Thyroid gland (tissue), 4 donors: ENCODE measurements around the gene TKFC. TPM values are rescaled to one million over a fixed set of nuclear protein-coding genes. Genes with fewer than 3 reads are reported as not detected.
"Not testable (repeated sequence)": the region's sequence is repeated elsewhere in the genome, so short reads cannot be mapped to it uniquely, and the experiment has no call there.

Experiments
- DNase-seq, 2 donors: peaks; one replicate each; pipeline ENCODE4 v3.0.0-alpha.2; 2019
- H3K27ac ChIP-seq, 3 donors: fragments of 200-600 bp; sonication (generic); 1 replicate in 2 of 3; 2 replicates in 1 of 3; pipeline ENCODE4 v1.5.1; 2016 to 2019; ENCODE audit warnings: mild to moderate bottlenecking in 1 of 3, moderate library complexity in 1 of 3
- H3K27me3 ChIP-seq: fragments of 200-600 bp; sonication (generic); one replicate; pipeline ENCODE4 v1.5.1; 2019
- H3K36me3 ChIP-seq, 2 donors: fragments of 200-600 bp; sonication (generic); one replicate each; pipeline ENCODE4 v1.5.1; 2016 to 2019
- H3K4me1 ChIP-seq, 2 donors: fragments of 200-600 bp; sonication (generic); one replicate each; pipeline ENCODE4 v1.5.1; 2017 to 2019
- H3K4me3 ChIP-seq, 3 donors: fragments of 200-600 bp; sonication (generic); replicated peaks in 1 of 3; 1 replicate in 2 of 3; 2 replicates in 1 of 3; pipeline ENCODE4 v1.5.1; 2016; ENCODE audit warnings: mild to moderate bottlenecking in 1 of 3
- H3K9me3 ChIP-seq: fragments of 200-600 bp; sonication (generic); one replicate; pipeline ENCODE4 v1.5.1; 2017
- POLR2A ChIP-seq, 2 donors: fragments of 450-650 bp; IDR thresholded peaks; one replicate each; pipeline ENCODE4 v1.6.1; 2017; ENCODE audit warnings: antibody characterized with exemption in 2 of 2, mild to moderate bottlenecking in 2 of 2, moderate library complexity in 1 of 2
- WGBS, 2 donors: methylation state at CpG; one replicate each; pipeline ENCODE4 v1.1.5; 2017; 5-methylcytosine and 5-hydroxymethylcytosine counted together
- intact Hi-C: fragments of 100-400 bp; cut with DNase I; formaldehyde crosslinking; loops from one replicate; pipeline ENCODE4 v1.15.1; 2023
- total RNA-seq, 4 donors: library from RNA; depleted of rRNA; stranded (reverse); fragments of >200 nt; gene quantifications; one replicate each; pipeline ENCODE4 v1.2.3, GENCODE V29; 2016
- TF ChIP-seq, protein P1 (sequence below), 6 experiments: fragments of 200-600 bp in 3 of 6; fragments of 450-650 bp in 3 of 6; sonication (generic) in 3 of 6; IDR thresholded peaks; one replicate each; pipeline ENCODE4 v1.5.1; 2016 to 2019; ENCODE audit warnings: antibody characterized with exemption in 6 of 6, mild to moderate bottlenecking in 2 of 6, inconsistent platforms in 1 of 6, moderate library complexity in 1 of 6

Gene TKFC
- total RNA-seq, 4 donors from 2014 or later, result 27.0 to 62.8 (median 43.6) TPM

DNA sequence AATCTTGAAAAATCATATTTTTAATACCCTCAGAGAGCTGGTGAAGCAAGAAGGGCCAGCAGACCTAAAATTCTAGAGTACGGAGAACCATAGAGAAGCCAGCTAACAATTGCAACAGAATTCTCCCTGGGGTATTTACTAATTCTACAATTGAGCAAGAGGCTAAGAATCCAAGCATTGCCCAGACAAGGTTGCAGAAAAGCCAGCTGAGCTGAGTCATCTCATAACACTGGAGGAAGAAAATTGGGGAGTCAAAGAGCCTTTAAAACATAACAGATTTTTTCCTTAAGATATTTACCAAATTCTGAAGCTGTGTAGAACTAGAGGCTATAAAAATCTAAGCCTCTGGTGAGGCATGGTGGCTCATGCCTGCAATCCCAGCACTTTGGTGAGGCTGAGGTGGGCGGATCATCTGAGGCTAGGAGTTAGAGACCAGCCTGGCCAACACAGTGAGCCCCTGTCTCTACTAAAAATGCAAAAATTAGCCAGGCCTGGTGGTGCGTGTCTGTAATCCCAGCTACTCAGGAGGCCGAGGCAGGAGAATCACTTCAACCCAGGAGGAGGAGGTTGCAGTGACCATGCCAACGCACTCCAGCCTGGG, 45.8 kb downstream of the TKFC start:
- Histone ChIP-seq H3K4me1 (no peaks in the 10 kb centered on the region), H3K4me3 (no peak overlapping the region), H3K9me3 (no peaks in the 10 kb centered on the region), H3K36me3 (no peaks in the 10 kb centered on the region), H3K27me3 (no peaks in the 10 kb centered on the region), H3K27ac (no peak overlapping the region)
- intact Hi-C loops, result loop anchor here (10.0 kb wide), 1 partner anchor 124 kb away; no protein-coding TSS in a partner anchor
- TF ChIP-seq, protein P1, sequence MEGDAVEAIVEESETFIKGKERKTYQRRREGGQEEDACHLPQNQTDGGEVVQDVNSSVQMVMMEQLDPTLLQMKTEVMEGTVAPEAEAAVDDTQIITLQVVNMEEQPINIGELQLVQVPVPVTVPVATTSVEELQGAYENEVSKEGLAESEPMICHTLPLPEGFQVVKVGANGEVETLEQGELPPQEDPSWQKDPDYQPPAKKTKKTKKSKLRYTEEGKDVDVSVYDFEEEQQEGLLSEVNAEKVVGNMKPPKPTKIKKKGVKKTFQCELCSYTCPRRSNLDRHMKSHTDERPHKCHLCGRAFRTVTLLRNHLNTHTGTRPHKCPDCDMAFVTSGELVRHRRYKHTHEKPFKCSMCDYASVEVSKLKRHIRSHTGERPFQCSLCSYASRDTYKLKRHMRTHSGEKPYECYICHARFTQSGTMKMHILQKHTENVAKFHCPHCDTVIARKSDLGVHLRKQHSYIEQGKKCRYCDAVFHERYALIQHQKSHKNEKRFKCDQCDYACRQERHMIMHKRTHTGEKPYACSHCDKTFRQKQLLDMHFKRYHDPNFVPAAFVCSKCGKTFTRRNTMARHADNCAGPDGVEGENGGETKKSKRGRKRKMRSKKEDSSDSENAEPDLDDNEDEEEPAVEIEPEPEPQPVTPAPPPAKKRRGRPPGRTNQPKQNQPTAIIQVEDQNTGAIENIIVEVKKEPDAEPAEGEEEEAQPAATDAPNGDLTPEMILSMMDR (IDR thresholded peaks at IDR 0.05), result no peak
- TF ChIP-seq POLR2A (IDR thresholded peaks at IDR 0.05), result no peak
- no peak for DNase-seq
- WGBS, 2 donors, result 82 to 90% methylated on average over 5 of the region's 5 CpGs

GRCh38 chr11:61380884-61381283, 47.9 kb downstream of the TKFC start:
- H3K27me3 ChIP-seq, result no peaks in the 10 kb centered on the region
- no peak for DNase-seq
- H3K27ac ChIP-seq, result no peak overlapping the region
- intact Hi-C loops, result no loop called here
- H3K36me3 ChIP-seq, result no peaks in the 10 kb centered on the region
- TF ChIP-seq, protein P1 (IDR thresholded peaks at IDR 0.05), result no peak
- no peak for TF ChIP-seq POLR2A (IDR thresholded peaks at IDR 0.05)
- no peaks in the 10 kb centered on the region for H3K4me1 ChIP-seq
- H3K4me3 ChIP-seq, result no peak overlapping the region
- WGBS, 2 donors, result 92 to 94% methylated on average over 9 of the region's 9 CpGs
- no peaks in the 10 kb centered on the region for H3K9me3 ChIP-seq

DNA sequence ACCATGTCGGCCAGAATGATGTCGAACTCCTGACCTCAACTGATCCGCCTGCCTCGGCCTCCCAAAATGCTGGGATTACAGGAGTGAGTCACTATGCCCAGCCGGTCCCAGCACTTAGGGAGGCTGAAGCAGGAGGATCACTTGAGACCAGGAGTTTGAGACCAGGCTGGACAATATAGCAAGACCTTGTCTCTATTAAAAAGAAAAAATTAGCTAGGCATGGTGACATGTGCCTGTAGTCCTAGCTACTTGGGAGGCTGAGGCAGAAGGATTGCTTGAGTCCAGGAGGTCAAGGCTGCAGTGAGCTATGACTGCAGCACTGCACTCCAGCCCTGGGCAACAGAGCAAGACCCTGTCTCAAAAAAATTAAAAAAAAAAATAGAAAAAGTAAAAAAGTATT, 50.8 kb downstream of the TKFC start:
- H3K4me3 ChIP-seq, H3K4me1 ChIP-seq, H3K36me3 ChIP-seq, H3K27me3 ChIP-seq, H3K27ac ChIP-seq, H3K9me3 ChIP-seq, DNase-seq: not testable (repeated sequence)
- intact Hi-C loops, result loop anchor here (2.0 kb wide), 1 partner anchor 45 kb away; no protein-coding TSS in a partner anchor
- 96 to 99% methylated on average over 5 of the region's 5 CpGs for WGBS, 2 donors

DNA sequence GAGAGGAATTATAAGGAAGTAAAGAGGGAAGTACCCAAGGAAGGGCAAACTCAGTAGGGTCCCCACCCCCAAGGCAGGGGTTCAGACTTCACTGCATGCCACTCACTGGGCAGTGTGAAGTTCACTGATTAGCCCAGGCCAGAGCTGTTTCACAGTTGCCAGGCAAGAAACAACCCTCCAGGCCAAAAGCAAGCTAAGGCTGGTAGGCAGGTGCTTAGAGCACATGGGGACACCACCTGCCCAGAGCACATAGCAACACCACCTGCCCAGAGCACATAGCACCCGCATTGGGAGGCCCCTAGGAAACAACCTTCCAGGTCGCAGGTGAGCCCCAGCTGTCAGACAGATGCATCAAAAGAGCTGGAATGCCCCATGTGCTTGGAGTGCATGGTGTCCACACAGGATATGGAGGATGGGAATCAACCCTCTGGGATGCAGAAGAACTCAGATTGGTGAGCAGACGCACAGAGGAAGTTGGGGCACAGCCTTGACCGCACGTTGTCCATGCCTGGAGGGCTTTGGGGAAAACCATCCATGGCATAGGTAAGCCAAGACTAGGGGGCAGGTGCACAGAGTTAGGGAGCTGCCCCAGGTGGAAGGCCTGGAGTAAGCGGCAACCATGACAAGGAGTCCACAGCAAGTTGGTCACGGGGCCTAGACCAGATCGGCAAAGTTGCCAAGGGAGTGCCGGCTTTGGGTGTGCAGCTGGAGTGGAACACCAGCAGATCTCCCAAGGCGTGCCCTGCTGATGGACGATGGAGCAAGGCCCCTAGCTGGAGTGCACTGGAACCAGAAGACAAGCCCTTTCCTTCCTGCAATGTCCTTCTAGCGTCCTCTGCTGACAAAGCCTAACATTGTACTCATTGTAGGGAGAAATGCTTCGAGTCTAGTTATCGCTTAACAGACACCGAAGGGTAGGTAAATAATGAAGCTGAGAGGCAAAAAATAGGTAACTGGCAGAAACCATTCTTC, 51.5 kb downstream of the TKFC start:
- WGBS, 2 donors, result 86 to 88% methylated on average over 11 to 13 of the region's 15 CpGs
- intact Hi-C loops, result loop anchor here (2.0 kb wide), 1 partner anchor 46 kb away; no protein-coding TSS in a partner anchor

GRCh38 chr11:61390161-61390560, 57.1 kb downstream of the TKFC start:
- H3K27ac ChIP-seq, result no peak overlapping the region
- 65 to 74% methylated on average over 1 of the region's 1 CpG for WGBS, 2 donors
- no peaks in the 10 kb centered on the region for H3K36me3 ChIP-seq
- DNase-seq, result no peak
- no peaks in the 10 kb centered on the region for H3K9me3 ChIP-seq
- intact Hi-C loops, result no loop called here
- peaks cover 5 to 12% of the 10 kb centered on the region in 2 donors for H3K4me1 ChIP-seq
- H3K4me3 ChIP-seq, result no peak overlapping the region
- TF ChIP-seq, protein P1 (IDR thresholded peaks at IDR 0.05), result no peak
- TF ChIP-seq POLR2A (IDR thresholded peaks at IDR 0.05), result no peak
- H3K27me3 ChIP-seq, result no peaks in the 10 kb centered on the region

More for the DNA sequence above, 51.5 kb downstream of the TKFC start:
- H3K27ac ChIP-seq, result no peak overlapping the region
- H3K36me3 ChIP-seq, result no peaks in the 10 kb centered on the region
- DNase-seq, result no peak
- H3K4me1 ChIP-seq, result no peaks in the 10 kb centered on the region
- no peaks in the 10 kb centered on the region for H3K9me3 ChIP-seq
- TF ChIP-seq, protein P1 (IDR thresholded peaks at IDR 0.05), result no peak
- no peak for TF ChIP-seq POLR2A (IDR thresholded peaks at IDR 0.05)
- no peak overlapping the region for H3K4me3 ChIP-seq
- H3K27me3 ChIP-seq, result no peaks in the 10 kb centered on the region
